Adrenal gland (tissue), 12 donors: ENCODE data around the gene IL17RA. TPM values are rescaled to one million over a fixed set of nuclear protein-coding genes. Genes with fewer than 3 reads are reported as not detected.

Source experiments
- DNase-seq, 7 donors: peaks; one replicate each; pipeline ENCODE4 v3.0.0-alpha.2; 2019 to 2020
- H3K27ac ChIP-seq, 5 donors: fragments of 200-600 bp; sonication (generic) in 4 of 5; 1 replicate in 3 of 5; 2 replicates in 2 of 5; pipeline versions ENCODE4 v1.5.1 to v1.8.0; 2016 to 2020; ENCODE audit warnings: mild to moderate bottlenecking in 1 of 5
- H3K27me3 ChIP-seq: fragments of 200-600 bp; 2 replicates; pipeline ENCODE4 v1.8.0; 2021
- H3K36me3 ChIP-seq, 2 donors: fragments of 200-600 bp; replicated peaks in 1 of 2; 1 replicate in 1 of 2; 2 replicates in 1 of 2; pipeline versions ENCODE4 v1.5.1 to v1.8.0; 2018 to 2022
- H3K4me1 ChIP-seq, 2 donors: fragments of 200-600 bp; replicated peaks in 1 of 2; 1 replicate in 1 of 2; 2 replicates in 1 of 2; pipeline versions ENCODE4 v1.5.1 to v1.8.0; 2018 to 2021
- H3K4me3 ChIP-seq, 4 donors: fragments of 200-600 bp; sonication (generic) in 3 of 4; one replicate each; pipeline ENCODE4 v1.5.1; 2016 to 2018
- H3K9me3 ChIP-seq, 3 donors: fragments of 200-600 bp; sonication (generic) in 1 of 3; replicated peaks in 1 of 3; 1 replicate in 2 of 3; 2 replicates in 1 of 3; pipeline versions ENCODE4 v1.5.1 to v1.8.0; 2016 to 2021
- CTCF ChIP-seq, 6 experiments: fragments of 450-650 bp in 4 of 6; fragments of 200-600 bp in 2 of 6; sonication (generic) in 1 of 6; IDR thresholded peaks; 1 replicate in 5 of 6; 2 replicates in 1 of 6; pipeline versions ENCODE4 v1.5.1 to v1.8.0; 2016 to 2021; ENCODE audit warnings: antibody characterized with exemption in 6 of 6, mild to moderate bottlenecking in 2 of 6, moderate library complexity in 1 of 6
- POLR2A ChIP-seq, 2 donors: fragments of 450-650 bp; IDR thresholded peaks; one replicate each; pipeline ENCODE4 v1.6.1; 2017; ENCODE audit warnings: antibody characterized with exemption in 2 of 2, mild to moderate bottlenecking in 2 of 2, moderate library complexity in 1 of 2
- WGBS, 4 donors: extraction: QIAGEN DNeasy Blood & Tissue Kit in 2 of 4; methylation state at CpG; one replicate each; pipeline versions ENCODE4 v1.1.5 to v1.1.7; 2013 to 2017; 5-methylcytosine and 5-hydroxymethylcytosine counted together
- intact Hi-C, 2 donors: fragments of 100-400 bp; cut with DNase I; formaldehyde crosslinking; loops; one replicate each; pipeline versions ENCODE4 v1.14.1 to v1.15.0; 2022 to 2023
- polyA plus RNA-seq, 3 donors: library from polyadenylated mRNA; stranded (reverse); fragments of 200-250 nt in 2 of 3; fragments of 350-450 nt in 1 of 3; fragmentation: Illumina TruSeq in 1 of 3; extraction: RNeasy Lipid Tissue Mini Kit (QIAGEN cat#74804) in 1 of 3; gene quantifications; one replicate each; pipeline ENCODE4 v1.2.3, GENCODE V29; 2013 to 2014
- total RNA-seq, 9 donors: library from RNA; depleted of rRNA in 4 of 9; stranded (reverse); fragments of >200 nt in 4 of 9; fragments of 120-200 nt in 1 of 9; fragmentation: NEBNext Ultra II Directional in 1 of 9; extraction: Animal tissue kit (Norgen Biotek cat#: 25700) in 1 of 9; gene quantifications; one replicate each; pipeline versions ENCODE4 v1.1.0 to v1.2.4, GENCODE V29; 2013 to 2023
- donor health status: healthy with polysubstance abuse.
- donor health status: Bipolar disorder and iron deficiency.
- donor health status: DM: yes; HTN: yes; CAD: no.
- donor health status: DM: no; HTN: no; CAD: no.
- donor health status: DM: no; HTN: no; CAD: no.
- donor health status: DM: yes; HTN: yes; CAD: no.

The IL17RA gene
- total and polyA plus RNA-seq, 12 donors = 2.2 to 31.8 (median 21.5) TPM

- peaks cover 0 to 59% of the 10 kb centered on the region in 2 donors for H3K36me3 ChIP-seq
- H3K4me1 ChIP-seq = no peaks in the 10 kb centered on the region
- no peaks in the 10 kb centered on the region for H3K27me3 ChIP-seq
- intact Hi-C loops = no loop called here
- DNase-seq = peak in 2 of 7 donors; percentile 37 to 53
- H3K27ac ChIP-seq = no peak overlapping the region
- no peak for TF ChIP-seq CTCF (IDR thresholded peaks at IDR 0.05)
- TF ChIP-seq POLR2A (IDR thresholded peaks at IDR 0.05) = no peak
- no peaks in the 10 kb centered on the region for H3K9me3 ChIP-seq
- no peak overlapping the region for H3K4me3 ChIP-seq
- 57 to 76% (median 69%) methylated on average over 4 to 7 of the region's 7 CpGs for WGBS, 4 donors
Observed at GRCh38 chr22:17098379-17098819, 13.6 kb downstream of the IL17RA start.

GRCh38 chr22:17100621-17101020 lies 15.8 kb downstream of the IL17RA start:
- no peak for DNase-seq
- H3K9me3 ChIP-seq = no peaks in the 10 kb centered on the region
- intact Hi-C loops = no loop called here
- H3K4me3 ChIP-seq = no peak overlapping the region
- no peak for TF ChIP-seq CTCF (IDR thresholded peaks at IDR 0.05)
- no peak for TF ChIP-seq POLR2A (IDR thresholded peaks at IDR 0.05)
- no peak overlapping the region for H3K27ac ChIP-seq
- H3K27me3 ChIP-seq = no peaks in the 10 kb centered on the region
- H3K36me3 ChIP-seq = peaks cover 0 to 74% of the 10 kb centered on the region in 2 donors
- 73 to 86% (median 79%) methylated on average over 6 of the region's 6 CpGs for whole genome bisulfite sequencing, 4 donors
- H3K4me1 ChIP-seq = no peaks in the 10 kb centered on the region

- 77 to 87% (median 83%) methylated on average over 6 to 14 of the region's 14 CpGs for WGBS, 4 donors
- H3K27me3 ChIP-seq = no peaks in the 10 kb centered on the region
- no peaks in the 10 kb centered on the region for H3K9me3 ChIP-seq
- no peak for TF ChIP-seq POLR2A (IDR thresholded peaks at IDR 0.05)
- no peak for TF ChIP-seq CTCF (IDR thresholded peaks at IDR 0.05)
- H3K4me1 ChIP-seq = no peaks in the 10 kb centered on the region
- H3K4me3 ChIP-seq = no peak overlapping the region
- H3K36me3 ChIP-seq = peaks cover 0 to 82% of the 10 kb centered on the region in 2 donors
- intact Hi-C loops = no loop called here
- peak in 1 of 7 donors; percentile 10 for DNase-seq
- no peak overlapping the region for H3K27ac ChIP-seq
Observed at GRCh38 chr22:17101475-17102296, 16.9 kb downstream of the IL17RA start.

- H3K9me3 ChIP-seq = no peaks in the 10 kb centered on the region
- no peak overlapping the region for H3K4me3 ChIP-seq
- intact Hi-C loops = no loop called here
- peak in 1 of 7 donors; percentile 12 for DNase-seq
- no peaks in the 10 kb centered on the region for H3K27me3 ChIP-seq
- WGBS, 4 donors = 80 to 91% (median 81%) methylated on average over 7 of the region's 7 CpGs
- H3K27ac ChIP-seq = no peak overlapping the region
- TF ChIP-seq CTCF (IDR thresholded peaks at IDR 0.05) (no peak), POLR2A (IDR thresholded peaks at IDR 0.05) (no peak)
- H3K4me1 ChIP-seq = no peaks in the 10 kb centered on the region
- H3K36me3 ChIP-seq = peaks cover 0 to 86% of the 10 kb centered on the region in 2 donors
Observed at GRCh38 chr22:17102297-17102667, 17.5 kb downstream of the IL17RA start.
